CD4-positive, alpha-beta T cell (primary cell): ENCODE measurements around the gene EFCAB8. TPM values are rescaled to one million over a fixed set of nuclear protein-coding genes. Genes with fewer than 3 reads are reported as not detected.

Experiments used
- ATAC-seq: fragments of 200-7000 bp; cut with Tn5 transposase; one replicate; pipeline ENCODE4 v1.10.0; 2022; ENCODE audit warnings: mild to moderate bottlenecking; ENCODE audit not compliant: poor library complexity
- CTCF ChIA-PET: fragments of 350-600 bp; sonication (Branson Sonifier 250); formaldehyde crosslinking; loops from one replicate; lab custom pipeline; 2021; ENCODE audit warnings: antibody characterized with exemption, inconsistent platforms; lab: Charles Lee
- POLR2A ChIA-PET: fragments of 350-600 bp; sonication (Branson Sonifier 250); formaldehyde crosslinking; loops from one replicate; lab custom pipeline; 2021; ENCODE audit warnings: antibody characterized with exemption, inconsistent platforms; lab: Charles Lee
- DNase-seq, 14 experiments: peaks; one replicate each; pipeline ENCODE4 v3.0.0-alpha.2; 2013 to 2020; ENCODE audit warnings: mixed read lengths in 2 of 14
- H3K27ac ChIP-seq, 2 donors: one replicate each; pipeline versions ENCODE4 v1.5.1 to v1.7.0; 2013; ENCODE audit warnings: low read length in 2 of 2, low read depth in 1 of 2, mild to moderate bottlenecking in 1 of 2
- H3K27me3 ChIP-seq, 2 experiments: 1 replicate in 1 of 2; 2 replicates in 1 of 2; pipeline versions ENCODE4 v1.6.1 to v1.7.0; 2013; ENCODE audit warnings: low read length in 2 of 2, control low read depth in 1 of 2, mild to moderate bottlenecking in 1 of 2, moderate library complexity in 1 of 2; ENCODE audit not compliant: insufficient read depth in 2 of 2, control insufficient read depth in 1 of 2
- H3K36me3 ChIP-seq: one replicate; pipeline ENCODE4 v1.6.1; 2013; ENCODE audit warnings: low read length, control low read depth; ENCODE audit not compliant: insufficient read depth
- H3K4me1 ChIP-seq: one replicate; pipeline ENCODE4 v1.6.1; 2013; ENCODE audit warnings: low read length, control low read depth; ENCODE audit not compliant: insufficient read depth
- H3K4me3 ChIP-seq: one replicate; pipeline ENCODE4 v1.5.1; 2013; ENCODE audit warnings: mild to moderate bottlenecking, low read length, moderate library complexity
- H3K9me3 ChIP-seq, 2 experiments: 1 replicate in 1 of 2; 2 replicates in 1 of 2; pipeline versions ENCODE4 v1.6.1 to v1.7.0; 2013; ENCODE audit warnings: low read length in 2 of 2, mild to moderate bottlenecking in 2 of 2, control low read depth in 1 of 2, moderate library complexity in 1 of 2; ENCODE audit not compliant: control insufficient read depth in 1 of 2, insufficient read depth in 1 of 2
- H3K27ac Mint-ChIP-seq: one replicate; pipeline ENCODE4 v1.8.0; 2020; ENCODE audit warnings: mixed read lengths
- H3K27me3 Mint-ChIP-seq: one replicate; pipeline ENCODE4 v1.8.0; 2021; ENCODE audit warnings: mixed read lengths
- H3K36me3 Mint-ChIP-seq: one replicate; pipeline ENCODE4 v1.8.0; 2021; ENCODE audit warnings: low read depth, mixed read lengths
- H3K4me1 Mint-ChIP-seq: one replicate; pipeline ENCODE4 v1.8.0; 2021; ENCODE audit warnings: low read depth, mixed read lengths
- H3K4me3 Mint-ChIP-seq: one replicate; pipeline ENCODE4 v1.8.0; 2020; ENCODE audit warnings: mild to moderate bottlenecking, mixed read lengths
- H3K9me3 Mint-ChIP-seq: one replicate; pipeline ENCODE4 v1.8.0; 2020; ENCODE audit warnings: mixed read lengths
- CTCF ChIP-seq: fragments of 200-600 bp; IDR thresholded peaks from one replicate; pipeline ENCODE4 v1.8.0; 2022; ENCODE audit warnings: antibody characterized with exemption, mild to moderate bottlenecking
- intact Hi-C, 2 experiments: fragments of 100-400 bp; cut with DNase I in 1 of 2; cut with micrococcal nuclease in 1 of 2; formaldehyde crosslinking; loops; one replicate each; pipeline versions ENCODE4 v1.15.1 to v1.9.0; 2023 to 2025; cut with DNase I, micrococcal nuclease
- total RNA-seq, 174 experiments: library from RNA in 2 of 174; stranded (reverse) in 2 of 174; gene quantifications; one replicate each; pipeline ENCODE4 v1.2.3 and lab custom pipeline; 2021 to 2026

Gene EFCAB8
- total RNA-seq, 2 experiments from 2014 or later, result 0.81 to 2.5 TPM

DNA sequence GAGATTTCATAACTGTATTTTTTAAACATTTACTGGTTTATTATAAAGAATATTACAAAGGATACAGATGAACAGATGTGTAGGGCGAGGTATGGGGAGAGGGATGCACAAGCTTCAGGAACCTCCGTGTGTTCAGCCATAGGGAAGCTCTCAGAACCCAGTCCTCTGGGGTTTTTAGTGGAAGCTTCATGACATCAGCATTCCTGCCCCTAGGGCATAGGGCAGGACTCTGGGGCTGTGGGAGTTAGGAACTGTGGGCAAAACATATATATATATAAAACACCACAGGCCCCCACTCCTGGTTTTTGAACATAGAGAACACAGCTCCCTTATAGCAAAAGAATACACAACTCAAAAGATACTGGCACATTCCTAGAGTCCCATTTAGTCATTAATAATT is 21.9 kb downstream of the EFCAB8 start:
- ChIA-PET POLR2A (no interaction called here), CTCF (interaction anchor here (1.6 kb wide), 1 partner anchor 90 kb away, joined by 5 read pairs; no protein-coding TSS in a partner anchor)
- Mint-ChIP-seq H3K9me3 (no peaks in the 10 kb centered on the region), H3K27ac (no peak overlapping the region), H3K27me3 (no peaks in the 10 kb centered on the region), H3K4me1 (no peaks in the 10 kb centered on the region), H3K4me3 (no peak overlapping the region), H3K36me3 (no peaks in the 10 kb centered on the region)
- Histone ChIP-seq H3K36me3 (no peaks in the 10 kb centered on the region), H3K27ac (no peak overlapping the region), H3K4me1 (no peaks in the 10 kb centered on the region), H3K4me3 (no peak overlapping the region), H3K9me3 (no peaks in the 10 kb centered on the region), H3K27me3 (no peaks in the 10 kb centered on the region)
- DNase-seq, result no peak
- TF ChIP-seq CTCF, result no peak
- ATAC-seq, result no peak
- intact Hi-C loops, result no loop called here

- Mint-ChIP-seq H3K27me3 (no peaks in the 10 kb centered on the region), H3K4me3 (no peak overlapping the region), H3K36me3 (no peaks in the 10 kb centered on the region), H3K9me3 (no peaks in the 10 kb centered on the region), H3K27ac (no peak overlapping the region), H3K4me1 (no peaks in the 10 kb centered on the region)
- intact Hi-C loops, result no loop called here
- POLR2A ChIA-PET, result no interaction called here
- DNase-seq (no peak), ATAC-seq (no peak)
- CTCF ChIA-PET, result no interaction called here
- H3K4me1 ChIP-seq, result no peaks in the 10 kb centered on the region
- H3K4me3 ChIP-seq, result no peak overlapping the region
- H3K27ac ChIP-seq, result no peak overlapping the region
- H3K27me3 ChIP-seq, result no peaks in the 10 kb centered on the region
- no peaks in the 10 kb centered on the region for H3K9me3 ChIP-seq
- no peak for TF ChIP-seq CTCF
- no peaks in the 10 kb centered on the region for H3K36me3 ChIP-seq
Observed at GRCh38 chr20:32883081-32883480, 24.4 kb downstream of the EFCAB8 start.

DNA sequence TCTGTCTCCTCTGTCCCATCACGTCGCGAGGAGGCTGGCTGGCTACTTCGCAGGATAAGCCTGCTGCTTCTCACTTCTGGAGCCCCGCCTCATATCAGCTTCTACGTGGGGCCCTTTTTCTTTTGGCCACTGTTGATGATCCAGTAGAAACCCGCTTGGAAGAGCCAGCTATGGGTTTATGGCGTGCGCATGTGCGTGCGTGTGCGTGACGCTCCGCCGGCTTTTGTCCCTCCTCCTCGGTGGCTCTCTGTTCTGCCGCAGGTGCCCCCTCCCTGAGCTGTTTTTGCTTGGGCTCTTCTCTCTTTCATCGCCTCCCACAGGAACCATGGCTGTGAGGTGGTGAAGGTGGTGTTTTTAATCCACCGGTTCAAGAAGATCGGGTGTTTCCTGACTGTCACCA is 26.5 kb downstream of the EFCAB8 start:
- Histone ChIP-seq H3K27me3 (no peaks in the 10 kb centered on the region), H3K36me3 (no peaks in the 10 kb centered on the region), H3K27ac (no peak overlapping the region), H3K4me1 (no peaks in the 10 kb centered on the region), H3K9me3 (no peaks in the 10 kb centered on the region), H3K4me3 (no peak overlapping the region)
- no peak overlapping the region for H3K4me3 Mint-ChIP-seq
- ATAC-seq, result no peak
- intact Hi-C loops, result no loop called here
- no peaks in the 10 kb centered on the region for H3K36me3 Mint-ChIP-seq
- DNase-seq, result no peak
- ChIA-PET POLR2A (no interaction called here), CTCF (no interaction called here)
- no peaks in the 10 kb centered on the region for H3K27me3 Mint-ChIP-seq
- TF ChIP-seq CTCF, result no peak
- no peak overlapping the region for H3K27ac Mint-ChIP-seq
- no peaks in the 10 kb centered on the region for H3K4me1 Mint-ChIP-seq
- H3K9me3 Mint-ChIP-seq, result no peaks in the 10 kb centered on the region
